ENCODE measurements around the gene STAT2.

DNA sequence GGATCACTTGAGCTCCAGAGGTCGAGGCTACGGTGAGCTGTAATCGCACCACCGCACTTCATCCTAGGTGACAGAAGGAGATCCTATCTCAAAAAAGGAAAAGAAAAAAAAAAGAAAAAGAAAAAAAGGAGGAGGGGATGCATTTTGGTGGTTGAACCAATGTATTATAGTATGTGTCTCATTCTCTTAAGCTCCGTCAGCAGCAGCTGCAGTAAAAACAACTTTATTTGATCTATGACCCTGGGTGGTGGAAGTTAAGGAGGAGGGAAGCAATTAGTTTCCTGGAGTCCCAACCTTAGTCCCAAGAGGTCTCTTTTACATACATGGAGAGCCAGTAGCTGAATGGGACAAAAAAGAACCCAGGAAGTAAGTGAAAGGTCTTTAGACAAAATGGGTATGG is 29.5 kb upstream of the STAT2 start:
- TF ChIP-seq, protein P1, sequence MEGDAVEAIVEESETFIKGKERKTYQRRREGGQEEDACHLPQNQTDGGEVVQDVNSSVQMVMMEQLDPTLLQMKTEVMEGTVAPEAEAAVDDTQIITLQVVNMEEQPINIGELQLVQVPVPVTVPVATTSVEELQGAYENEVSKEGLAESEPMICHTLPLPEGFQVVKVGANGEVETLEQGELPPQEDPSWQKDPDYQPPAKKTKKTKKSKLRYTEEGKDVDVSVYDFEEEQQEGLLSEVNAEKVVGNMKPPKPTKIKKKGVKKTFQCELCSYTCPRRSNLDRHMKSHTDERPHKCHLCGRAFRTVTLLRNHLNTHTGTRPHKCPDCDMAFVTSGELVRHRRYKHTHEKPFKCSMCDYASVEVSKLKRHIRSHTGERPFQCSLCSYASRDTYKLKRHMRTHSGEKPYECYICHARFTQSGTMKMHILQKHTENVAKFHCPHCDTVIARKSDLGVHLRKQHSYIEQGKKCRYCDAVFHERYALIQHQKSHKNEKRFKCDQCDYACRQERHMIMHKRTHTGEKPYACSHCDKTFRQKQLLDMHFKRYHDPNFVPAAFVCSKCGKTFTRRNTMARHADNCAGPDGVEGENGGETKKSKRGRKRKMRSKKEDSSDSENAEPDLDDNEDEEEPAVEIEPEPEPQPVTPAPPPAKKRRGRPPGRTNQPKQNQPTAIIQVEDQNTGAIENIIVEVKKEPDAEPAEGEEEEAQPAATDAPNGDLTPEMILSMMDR (IDR thresholded peaks at IDR 0.05): no peak
- TF ChIP-seq POLR2A (IDR thresholded peaks at IDR 0.05) (no peak), EP300 (IDR thresholded peaks at IDR 0.05) (no peak)
